HG02763 (cell line): Measurements from ENCODE around the gene STUB1.
A peak's percentile ranks its signal among the peaks of the same experiment; 100 is the strongest.
"Not testable (repeated sequence)": the region's sequence is repeated elsewhere in the genome, so short reads cannot be mapped to it uniquely, and the experiment has no call there.

Source experiments
- ATAC-seq: cut with Tn5 transposase; IDR thresholded peaks from one replicate; pipeline ENCODE4 v1.9.1; 2021; ENCODE audit warnings: mild to moderate bottlenecking, moderate library complexity; ENCODE audit not compliant: unreplicated experiment

STUB1 gene

GRCh38 chr16:710500-711075, 30.4 kb downstream of the STUB1 start:
- ATAC-seq: no peak

GRCh38 chr16:711084-711483, 30.9 kb downstream of the STUB1 start:
- no peak for ATAC-seq

DNA sequence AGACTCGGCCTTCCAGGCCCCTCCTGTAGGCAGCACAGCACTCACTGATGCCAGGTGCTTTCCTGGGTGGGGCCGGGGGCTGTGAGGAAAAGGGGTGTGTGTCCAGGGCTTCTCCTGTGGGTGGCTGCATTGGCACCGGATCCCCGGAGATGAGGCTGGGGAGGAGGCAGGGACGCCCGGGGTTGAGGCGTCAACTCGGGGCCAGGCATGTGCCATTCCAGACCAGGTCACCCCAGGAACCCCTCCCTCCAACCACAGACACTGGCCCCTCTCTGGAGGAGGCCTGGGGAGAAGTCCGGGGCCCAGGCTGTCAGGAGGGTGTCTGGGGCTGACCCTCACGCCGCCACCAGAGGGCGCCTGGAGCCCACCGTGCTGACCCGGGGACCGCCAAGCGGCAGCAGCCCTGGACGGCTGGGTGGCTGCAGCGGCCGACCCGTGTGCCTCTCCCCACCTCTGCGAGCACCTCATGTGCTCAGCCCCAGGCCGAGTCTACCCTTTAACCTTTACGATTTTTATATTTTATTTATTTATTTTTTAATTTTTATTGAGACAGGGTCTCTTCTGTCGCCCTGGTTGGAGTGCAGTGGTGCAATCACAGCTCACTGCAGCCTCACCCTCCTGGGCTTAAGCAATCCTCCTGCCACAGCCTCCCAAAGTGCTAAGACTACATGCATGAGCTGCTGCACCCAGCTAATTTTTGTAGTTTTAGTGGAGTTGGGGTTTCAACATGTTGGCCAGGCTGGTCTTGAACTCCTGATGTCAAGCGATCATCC, 31.5 kb downstream of the STUB1 start:
- ATAC-seq: no peak

DNA sequence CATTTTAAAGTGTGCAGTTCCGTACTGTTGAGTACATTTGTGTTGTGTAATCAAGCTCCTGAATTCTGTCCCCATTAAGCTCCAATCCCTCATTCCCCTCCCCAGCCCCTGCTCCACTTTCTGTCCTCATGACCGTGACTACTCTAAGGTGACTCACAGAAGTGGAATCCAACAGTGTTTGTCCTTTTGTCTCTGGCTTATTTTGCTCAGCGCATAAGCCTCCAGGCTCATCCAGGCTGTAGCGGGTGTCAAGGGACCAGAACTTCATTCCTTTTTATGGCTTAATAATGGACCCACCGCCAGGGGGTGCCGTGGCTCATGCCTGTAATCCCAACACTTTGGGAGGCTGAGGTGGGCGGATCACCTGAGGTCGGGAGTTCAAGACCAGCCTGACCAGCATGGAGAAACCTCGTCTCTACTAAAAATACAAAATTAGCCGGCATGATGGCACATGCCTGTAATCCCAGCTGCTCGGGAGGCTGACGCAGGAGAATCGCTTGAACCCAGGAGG, 32.6 kb downstream of the STUB1 start:
- ATAC-seq: not testable (repeated sequence)

DNA sequence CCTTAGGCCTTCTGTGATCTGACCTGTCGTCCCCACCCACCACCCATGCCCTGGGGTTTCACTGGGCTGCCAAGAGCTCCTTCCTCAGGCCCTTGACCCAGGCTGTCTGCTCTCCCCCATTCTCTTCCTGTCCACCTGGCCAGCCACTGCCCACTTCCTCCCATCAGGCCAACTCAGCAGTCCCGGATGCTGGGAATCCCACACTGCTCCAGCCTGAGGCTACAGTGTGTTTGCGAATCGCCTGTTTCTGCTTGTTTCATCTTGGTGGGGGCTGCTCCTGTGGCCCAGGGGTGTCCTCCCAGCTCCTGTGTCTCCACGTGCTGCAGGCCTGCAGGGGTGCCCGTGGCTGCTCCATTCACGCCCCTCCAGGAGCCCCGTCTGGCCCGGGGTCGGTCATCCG, 33.9 kb downstream of the STUB1 start:
- ATAC-seq: no peak

- ATAC-seq: peak; percentile 68
Observed at GRCh38 chr16:714558-715476, 34.6 kb downstream of the STUB1 start, which contains the start of gene METRN. METRN (plus strand) TSS chr16:715118; CDS start chr16:715290, 172 bp downstream.

GRCh38 chr16:715477-716199, 35.4 kb downstream of the STUB1 start:
- ATAC-seq: peak; percentile 11

DNA sequence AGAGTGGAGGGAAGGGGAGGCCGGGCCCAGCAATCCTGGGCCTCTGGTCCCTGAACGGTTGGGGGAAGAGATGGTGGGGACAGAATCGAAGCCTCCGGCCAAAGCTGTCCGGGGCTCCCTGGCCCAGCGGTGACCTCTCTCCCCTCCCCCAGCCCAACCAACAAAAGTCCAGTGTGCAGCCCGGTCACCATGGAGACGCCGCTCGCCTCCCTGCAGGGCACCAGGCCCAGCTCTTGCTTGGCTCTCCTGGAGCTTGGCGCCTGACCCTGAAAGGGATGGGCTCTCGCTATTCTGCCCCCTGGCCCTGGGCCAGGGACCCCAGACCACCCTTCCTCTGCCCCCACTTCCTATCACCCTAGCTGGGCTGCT, 36.0 kb downstream of the STUB1 start:
- ATAC-seq: no peak

DNA sequence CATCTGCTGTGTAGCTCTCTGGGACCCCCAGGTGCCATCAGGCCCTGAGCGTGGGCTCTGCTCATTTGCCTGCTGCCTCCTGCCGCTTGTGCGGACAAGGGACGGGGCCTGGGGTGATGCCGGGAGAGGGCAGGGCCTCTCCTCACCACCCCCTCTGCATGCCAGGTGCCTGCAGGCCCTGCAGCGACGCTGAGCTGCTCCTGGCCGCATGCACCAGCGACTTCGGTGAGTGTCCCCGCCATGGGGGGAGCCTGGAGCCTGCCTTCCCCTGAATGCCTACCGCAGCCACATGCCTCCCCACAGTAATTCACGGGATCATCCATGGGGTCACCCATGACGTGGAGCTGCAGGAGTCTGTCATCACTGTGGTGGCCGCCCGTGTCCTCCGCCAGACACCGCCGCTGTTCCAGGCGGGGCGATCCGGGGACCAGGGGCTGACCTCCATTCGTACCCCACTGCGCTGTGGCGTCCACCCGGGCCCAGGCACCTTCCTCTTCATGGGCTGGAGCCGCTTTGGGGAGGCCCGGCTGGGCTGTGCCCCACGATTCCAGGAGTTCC, 36.6 kb downstream of the STUB1 start:
- no peak for ATAC-seq

DNA sequence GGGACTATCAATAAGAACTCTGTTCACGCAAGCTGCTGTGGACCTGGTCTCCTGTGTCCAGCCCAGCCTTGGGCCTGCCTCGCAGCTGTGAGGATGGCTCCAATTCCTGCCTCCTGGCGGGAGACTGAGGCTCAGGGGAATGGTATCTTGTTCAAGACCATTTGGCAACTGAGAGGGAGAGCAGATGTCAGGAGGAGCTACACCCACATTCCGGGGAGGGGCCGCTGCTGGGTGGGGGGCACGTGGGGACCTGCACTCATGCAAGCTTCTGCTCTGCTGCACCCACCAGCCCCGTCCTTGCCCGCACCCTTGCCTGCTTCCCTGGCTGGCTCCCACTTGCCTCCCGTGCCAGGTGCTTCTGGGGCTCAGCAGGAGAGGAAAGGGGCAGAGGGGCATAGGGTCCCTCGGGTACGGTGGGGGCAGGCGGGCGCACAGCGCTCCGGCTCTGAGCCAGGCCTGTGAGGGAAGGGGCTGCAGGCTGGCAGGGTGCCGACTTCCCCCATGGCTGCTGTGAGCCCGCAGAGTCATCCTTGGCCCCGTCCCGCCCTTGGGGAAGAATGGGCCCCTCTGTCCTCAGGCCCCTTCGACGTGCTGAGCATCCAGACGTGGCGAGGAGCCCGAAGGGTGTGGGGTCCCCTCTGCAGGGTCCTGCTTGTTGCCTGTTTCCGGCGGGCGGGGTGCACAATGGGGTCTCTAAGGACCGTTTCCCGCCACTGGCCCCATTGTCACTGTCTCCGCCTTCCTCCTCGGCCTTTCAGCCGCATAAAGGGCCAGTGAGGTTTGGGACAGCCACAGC, 37.4 kb downstream of the STUB1 start:
- ATAC-seq: no peak

GRCh38 chr16:718389-718788, 38.2 kb downstream of the STUB1 start:
- no peak for ATAC-seq

GRCh38 chr16:718922-719321, 38.7 kb downstream of the STUB1 start:
- ATAC-seq: no peak

DNA sequence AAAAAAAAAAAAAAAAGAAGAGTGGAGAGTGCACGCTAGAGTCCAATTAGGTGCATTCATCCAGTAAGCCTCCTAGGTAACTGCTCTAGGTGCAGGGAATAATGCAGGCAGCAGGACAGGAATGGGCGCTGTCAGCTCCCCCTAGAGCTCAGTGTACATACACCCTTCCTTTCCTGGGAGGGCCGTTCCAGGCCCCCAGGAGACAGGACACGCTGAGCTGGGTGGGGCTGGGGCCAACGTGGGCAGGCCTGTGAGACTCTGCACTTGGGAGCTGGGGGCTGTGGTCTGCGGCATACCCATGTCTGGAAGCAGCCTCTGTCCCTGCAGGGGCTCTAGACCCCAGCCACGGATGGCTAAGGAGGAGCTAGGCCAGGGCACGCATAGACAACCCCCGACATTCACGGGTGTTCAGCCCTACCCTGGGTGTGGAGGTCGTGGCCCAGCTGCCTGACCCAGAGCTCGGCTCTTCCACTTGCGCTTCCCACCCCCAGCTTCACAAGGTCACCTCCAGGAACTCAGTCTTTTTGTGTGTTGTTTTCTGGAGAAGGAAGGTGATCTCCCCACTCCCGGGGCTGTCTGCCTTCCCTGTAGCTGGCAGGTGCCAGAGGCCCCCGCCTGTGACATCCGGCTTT, 39.7 kb downstream of the STUB1 start:
- ATAC-seq: no peak

GRCh38 chr16:720447-720989, 40.3 kb downstream of the STUB1 start:
- peak; percentile 17 for ATAC-seq

DNA sequence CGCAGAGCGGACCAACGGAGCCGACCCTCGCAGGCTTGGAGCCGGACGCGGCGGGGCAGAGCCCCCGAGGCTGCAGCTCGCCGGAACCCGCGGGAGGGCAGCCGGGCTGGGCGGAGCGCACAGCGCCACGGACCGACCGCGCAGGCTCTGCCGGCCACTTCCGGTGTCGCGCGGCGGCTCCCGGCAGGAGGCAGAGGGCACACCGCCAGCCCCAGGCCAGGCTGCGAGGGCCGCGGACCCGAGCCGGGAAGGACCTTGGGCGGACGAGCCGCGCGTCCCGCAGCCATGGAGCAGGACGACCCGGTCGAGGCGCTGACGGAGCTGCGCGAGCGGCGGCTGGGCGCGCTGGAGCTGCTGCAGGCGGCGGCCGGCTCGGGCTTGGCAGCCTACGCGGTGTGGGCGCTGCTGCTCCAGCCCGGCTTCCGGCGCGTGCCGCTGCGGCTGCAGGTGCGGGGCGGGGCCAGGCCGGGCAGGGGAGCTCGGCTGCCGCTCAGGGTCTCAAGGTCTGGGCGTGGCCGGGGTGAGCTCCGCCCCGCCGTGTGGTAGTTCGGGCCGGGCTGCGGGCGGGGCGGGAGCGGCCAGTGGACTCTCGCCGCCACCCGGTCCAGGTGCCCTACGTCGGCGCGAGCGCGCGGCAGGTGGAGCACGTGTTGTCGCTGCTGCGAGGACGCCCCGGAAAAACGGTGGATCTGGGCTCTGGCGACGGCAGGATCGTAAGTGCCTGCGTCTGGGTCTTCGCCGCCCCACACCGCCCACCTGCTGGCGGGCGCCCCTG, 41.0 kb downstream of the STUB1 start, which contains the start of gene ANTKMT:
Gene ANTKMT (plus strand): TSS at position 157 of the 775 bp plus-strand sequence. CDS start 129 bp downstream, at position 286.
- ATAC-seq: peak; percentile 63

DNA sequence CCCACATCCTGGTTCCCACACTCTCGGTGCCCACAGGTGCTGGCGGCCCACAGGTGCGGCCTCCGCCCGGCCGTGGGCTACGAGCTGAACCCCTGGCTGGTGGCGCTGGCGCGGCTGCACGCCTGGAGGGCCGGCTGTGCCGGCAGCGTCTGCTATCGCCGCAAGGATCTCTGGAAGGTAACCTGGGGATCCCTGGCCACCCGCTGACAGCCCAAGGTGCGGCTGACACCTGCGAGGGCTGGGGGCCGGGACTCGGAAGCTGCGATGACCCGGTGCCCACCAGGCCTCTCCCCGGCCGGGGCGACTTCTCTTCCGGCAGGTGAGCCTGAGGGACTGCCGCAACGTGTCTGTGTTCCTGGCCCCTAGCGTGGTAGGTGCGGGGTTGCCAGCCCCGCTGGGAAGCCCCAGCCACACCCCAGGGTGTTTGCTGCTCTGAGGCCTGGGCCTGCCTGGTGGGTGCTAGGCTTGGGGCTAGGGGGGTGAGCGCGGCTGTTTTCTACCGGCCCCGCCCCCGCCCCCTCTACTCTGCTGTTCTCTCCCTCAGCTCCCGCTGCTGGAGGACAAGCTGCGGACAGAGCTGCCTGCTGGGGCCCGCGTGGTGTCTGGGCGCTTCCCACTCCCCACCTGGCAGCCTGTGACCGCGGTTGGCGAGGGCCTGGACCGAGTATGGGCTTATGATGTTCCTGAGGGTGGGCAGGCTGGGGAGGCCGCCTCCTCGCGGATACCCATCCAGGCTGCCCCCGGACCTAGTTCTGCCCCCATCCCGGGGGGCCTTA, 41.7 kb downstream of the STUB1 start:
- ATAC-seq: no peak
